Breast epithelium (tissue), 3 donors: ENCODE results near the gene DCDC1.

Experiments
- POLR2A ChIP-seq: fragments of 450-650 bp; IDR thresholded peaks from one replicate; pipeline ENCODE4 v1.6.1; 2016; ENCODE audit warnings: antibody characterized with exemption, mild to moderate bottlenecking, moderate library complexity
- POLR2AphosphoS5 ChIP-seq, 3 donors: sonication (generic); formaldehyde crosslinking; IDR thresholded peaks; one replicate each; pipeline ENCODE4 v1.6.1; 2017; ENCODE audit warnings: antibody characterized with exemption in 3 of 3
- TF ChIP-seq, protein P1 (sequence below), 3 donors: fragments of 450-650 bp; IDR thresholded peaks; one replicate each; pipeline ENCODE4 v1.5.1; 2016 to 2017; ENCODE audit warnings: antibody characterized with exemption in 3 of 3, mild to moderate bottlenecking in 3 of 3, moderate library complexity in 3 of 3

GRCh38 chr11:30853439-30853838, 516.1 kb downstream of the DCDC1 start:
- TF ChIP-seq, protein P1, sequence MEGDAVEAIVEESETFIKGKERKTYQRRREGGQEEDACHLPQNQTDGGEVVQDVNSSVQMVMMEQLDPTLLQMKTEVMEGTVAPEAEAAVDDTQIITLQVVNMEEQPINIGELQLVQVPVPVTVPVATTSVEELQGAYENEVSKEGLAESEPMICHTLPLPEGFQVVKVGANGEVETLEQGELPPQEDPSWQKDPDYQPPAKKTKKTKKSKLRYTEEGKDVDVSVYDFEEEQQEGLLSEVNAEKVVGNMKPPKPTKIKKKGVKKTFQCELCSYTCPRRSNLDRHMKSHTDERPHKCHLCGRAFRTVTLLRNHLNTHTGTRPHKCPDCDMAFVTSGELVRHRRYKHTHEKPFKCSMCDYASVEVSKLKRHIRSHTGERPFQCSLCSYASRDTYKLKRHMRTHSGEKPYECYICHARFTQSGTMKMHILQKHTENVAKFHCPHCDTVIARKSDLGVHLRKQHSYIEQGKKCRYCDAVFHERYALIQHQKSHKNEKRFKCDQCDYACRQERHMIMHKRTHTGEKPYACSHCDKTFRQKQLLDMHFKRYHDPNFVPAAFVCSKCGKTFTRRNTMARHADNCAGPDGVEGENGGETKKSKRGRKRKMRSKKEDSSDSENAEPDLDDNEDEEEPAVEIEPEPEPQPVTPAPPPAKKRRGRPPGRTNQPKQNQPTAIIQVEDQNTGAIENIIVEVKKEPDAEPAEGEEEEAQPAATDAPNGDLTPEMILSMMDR (IDR thresholded peaks at IDR 0.05) = no peak
- TF ChIP-seq POLR2A (no peak), POLR2AphosphoS5 (IDR thresholded peaks at IDR 0.05) (no peak)
